Small intestine (tissue), 7 donors: Measurements from ENCODE around the gene COX4I2. TPM values are rescaled to one million over a fixed set of nuclear protein-coding genes. Genes with fewer than 3 reads are reported as not detected.
"Not testable (repeated sequence)": the region's sequence is repeated elsewhere in the genome, so short reads cannot be mapped to it uniquely, and the experiment has no call there.

Experiments used
- DNase-seq, 2 donors: peaks; one replicate each; pipeline versions ENCODE4 v3.0.0 to v3.0.0-alpha.2; 2013
- FAIRE-seq: peaks from 2 replicates; lab custom pipeline; 2012; peaks lifted over from hg19 to GRCh38; lab: Jason Lieb, UNC
- H3K27ac ChIP-seq, 3 donors: one replicate each; pipeline ENCODE4 v1.5.1; 2013; ENCODE audit warnings: low read length in 2 of 3, mild to moderate bottlenecking in 2 of 3, control low read depth in 1 of 3, inconsistent platforms in 1 of 3, low read depth in 1 of 3, moderate library complexity in 1 of 3
- H3K27me3 ChIP-seq, 3 donors: one replicate each; pipeline ENCODE4 v1.6.1; 2013; ENCODE audit warnings: low read length in 3 of 3, inconsistent platforms in 1 of 3; ENCODE audit not compliant: control insufficient read depth in 3 of 3, insufficient read depth in 3 of 3
- H3K36me3 ChIP-seq, 3 donors: one replicate each; pipeline ENCODE4 v1.6.1; 2013; ENCODE audit warnings: low read length in 3 of 3, inconsistent platforms in 1 of 3, low read depth in 1 of 3, mild to moderate bottlenecking in 1 of 3, moderate library complexity in 1 of 3; ENCODE audit not compliant: control insufficient read depth in 3 of 3, insufficient read depth in 2 of 3
- H3K4me1 ChIP-seq, 3 donors: one replicate each; pipeline ENCODE4 v1.6.1; 2013; ENCODE audit warnings: low read length in 2 of 3, inconsistent platforms in 1 of 3, low read depth in 1 of 3, mild to moderate bottlenecking in 1 of 3, moderate library complexity in 1 of 3; ENCODE audit not compliant: control insufficient read depth in 3 of 3, insufficient read depth in 2 of 3
- H3K4me3 ChIP-seq, 3 donors: one replicate each; pipeline ENCODE4 v1.5.1; 2013; ENCODE audit warnings: low read length in 3 of 3, control low read depth in 1 of 3, inconsistent platforms in 1 of 3, low read depth in 1 of 3, mild to moderate bottlenecking in 1 of 3, moderate library complexity in 1 of 3
- H3K9me3 ChIP-seq, 2 donors: one replicate each; pipeline ENCODE4 v1.6.1; 2013; ENCODE audit warnings: low read depth in 1 of 2, low read length in 1 of 2; ENCODE audit not compliant: control insufficient read depth in 2 of 2, insufficient read depth in 1 of 2
- WGBS, 3 donors: extraction: QIAGEN DNeasy Blood & Tissue Kit; methylation state at CpG; one replicate each; pipeline ENCODE4 v1.1.7; 2013; 5-methylcytosine and 5-hydroxymethylcytosine counted together
- polyA plus RNA-seq, 4 donors: library from polyadenylated mRNA; stranded (reverse) in 3 of 4; unstranded in 1 of 4; fragments of 200-250 nt in 3 of 4; fragments of 120-200 nt in 1 of 4; gene quantifications; one replicate each; pipeline versions ENCODE4 v1.2.1 to v1.2.3, GENCODE V29; 2013
- donor health status: healthy with polysubstance abuse.
- donor health status: control.
- donor health status: control.
- donor health status: Bipolar disorder and iron deficiency.
- donor health status: healthy.

Gene COX4I2
- polyA plus RNA-seq, 4 donors, result 0.81 to 3.7 TPM; not detected in 2

GRCh38 chr20:31605031-31605901 is 32.4 kb upstream of the COX4I2 start, which contains the start of gene ID1:
Gene ID1 (plus strand): TSS chr20:31605289. CDS start chr20:31605388, 99 bp downstream.
- peaks cover 0 to 15% (median 0%) of the 10 kb centered on the region in 3 donors for H3K36me3 ChIP-seq
- no peaks in the 10 kb centered on the region for H3K27me3 ChIP-seq
- no peak for FAIRE-seq
- H3K4me3 ChIP-seq, result peak within 1 kb of the TSS; percentile 46 to 97 (median 92)
- peaks cover 0 to 42% (median 0%) of the 10 kb centered on the region in 3 donors for H3K4me1 ChIP-seq
- H3K27ac ChIP-seq, result peak within 1 kb of the TSS; percentile 94 to 98 (median 96)
- no peaks in the 10 kb centered on the region for H3K9me3 ChIP-seq
- DNase-seq, result peak; percentile 98 to 99
- 0% methylated on average over 66 to 74 of the region's 74 CpGs for WGBS, 3 donors

GRCh38 chr20:31605902-31606803 is 31.6 kb upstream of the COX4I2 start:
- H3K36me3 ChIP-seq, result peaks cover 0 to 15% (median 0%) of the 10 kb centered on the region in 3 donors
- peak overlapping the region; percentile 46 to 97 (median 92) for H3K4me3 ChIP-seq
- H3K4me1 ChIP-seq, result peaks cover 0 to 48% (median 0%) of the 10 kb centered on the region in 3 donors
- DNase-seq (peak in 1 of 2 donors; percentile 50), FAIRE-seq (no peak)
- H3K27ac ChIP-seq, result peak overlapping the region; percentile 94 to 98 (median 96)
- no peaks in the 10 kb centered on the region for H3K9me3 ChIP-seq
- H3K27me3 ChIP-seq, result no peaks in the 10 kb centered on the region
- 2 to 4% (median 2%) methylated on average over 27 to 39 of the region's 39 CpGs for WGBS, 3 donors

- no peak for FAIRE-seq
- H3K36me3 ChIP-seq, result peaks cover 0 to 15% (median 0%) of the 10 kb centered on the region in 3 donors
- 17 to 55% (median 38%) methylated on average over 8 of the region's 8 CpGs for WGBS, 3 donors
- H3K27ac ChIP-seq, result peak overlapping the region; percentile 94 to 98 (median 96)
- no peaks in the 10 kb centered on the region for H3K27me3 ChIP-seq
- DNase-seq, result peak; percentile 80 to 88
- H3K4me3 ChIP-seq, result peak overlapping the region; percentile 27 to 97 (median 92)
- H3K9me3 ChIP-seq, result no peaks in the 10 kb centered on the region
- H3K4me1 ChIP-seq, result peaks cover 0 to 57% (median 0%) of the 10 kb centered on the region in 3 donors
Measured at GRCh38 chr20:31606804-31607639, 30.7 kb upstream of the COX4I2 start.

- Histone ChIP-seq H3K27me3 (no peaks in the 10 kb centered on the region), H3K36me3 (peaks cover 0 to 15% (median 0%) of the 10 kb centered on the region in 3 donors), H3K27ac (peak overlapping the region; percentile 94 to 98 (median 96)), H3K4me1 (peaks cover 0 to 61% (median 0%) of the 10 kb centered on the region in 3 donors), H3K4me3 (peak overlapping the region in 2 of 3 donors; percentile 92 to 97), H3K9me3 (no peaks in the 10 kb centered on the region)
- WGBS, 3 donors, result 20 to 44% (median 34%) methylated on average over 9 of the region's 9 CpGs
- DNase-seq (peak in 1 of 2 donors; percentile 58), FAIRE-seq (no peak)
Measured at GRCh38 chr20:31607640-31608250, 30.0 kb upstream of the COX4I2 start.

- no peaks in the 10 kb centered on the region for H3K9me3 ChIP-seq
- FAIRE-seq (no peak), DNase-seq (peak; percentile 95 to 98)
- H3K27me3 ChIP-seq, result no peaks in the 10 kb centered on the region
- H3K4me3 ChIP-seq, result peak overlapping the region in 2 of 3 donors; percentile 26 to 92
- 3 to 15% (median 11%) methylated on average over 35 to 45 of the region's 45 CpGs for WGBS, 3 donors
- peaks cover 0 to 15% (median 0%) of the 10 kb centered on the region in 3 donors for H3K36me3 ChIP-seq
- peaks cover 0 to 55% (median 0%) of the 10 kb centered on the region in 3 donors for H3K4me1 ChIP-seq
- peak overlapping the region; percentile 96 to 98 (median 97) for H3K27ac ChIP-seq
Measured at GRCh38 chr20:31608251-31608945, 29.3 kb upstream of the COX4I2 start.

- not testable (repeated sequence) for H3K27me3 ChIP-seq, H3K9me3 ChIP-seq, H3K36me3 ChIP-seq, H3K4me3 ChIP-seq, FAIRE-seq
- WGBS, 3 donors, result 41 to 78% (median 47%) methylated on average over 12 of the region's 12 CpGs
- DNase-seq, result peak; percentile 38 to 76
- Histone ChIP-seq H3K27ac (peak overlapping the region; percentile 85 to 97 (median 91)), H3K4me1 (peaks cover 0 to 49% (median 0%) of the 10 kb centered on the region in 3 donors)
Measured at GRCh38 chr20:31612271-31612640, 25.5 kb upstream of the COX4I2 start.

GRCh38 chr20:31615416-31615815 is 22.3 kb upstream of the COX4I2 start:
- H3K4me1 ChIP-seq, result peaks cover 0 to 21% (median 0%) of the 10 kb centered on the region in 3 donors
- FAIRE-seq (no peak), DNase-seq (peak; percentile 47 to 83)
- no peaks in the 10 kb centered on the region for H3K9me3 ChIP-seq
- 39 to 71% (median 57%) methylated on average over 8 of the region's 8 CpGs for WGBS, 3 donors
- H3K36me3 ChIP-seq, result no peaks in the 10 kb centered on the region
- H3K4me3 ChIP-seq, result no peak overlapping the region
- H3K27ac ChIP-seq, result no peak overlapping the region
- H3K27me3 ChIP-seq, result no peaks in the 10 kb centered on the region
